CD4-positive, alpha-beta T cell (primary cell): ENCODE results near the gene CSDE1. TPM values are rescaled to one million over a fixed set of nuclear protein-coding genes. Genes with fewer than 3 reads are reported as not detected.
"Not testable (repeated sequence)": the region's sequence is repeated elsewhere in the genome, so short reads cannot be mapped to it uniquely, and the experiment has no call there.

Experiments used
- ATAC-seq: fragments of 200-7000 bp; cut with Tn5 transposase; one replicate; pipeline ENCODE4 v1.10.0; 2022; ENCODE audit warnings: mild to moderate bottlenecking; ENCODE audit not compliant: poor library complexity
- CTCF ChIA-PET: fragments of 350-600 bp; sonication (Branson Sonifier 250); formaldehyde crosslinking; loops from one replicate; lab custom pipeline; 2021; ENCODE audit warnings: antibody characterized with exemption, inconsistent platforms; lab: Charles Lee
- POLR2A ChIA-PET: fragments of 350-600 bp; sonication (Branson Sonifier 250); formaldehyde crosslinking; loops from one replicate; lab custom pipeline; 2021; ENCODE audit warnings: antibody characterized with exemption, inconsistent platforms; lab: Charles Lee
- DNase-seq, 14 experiments: peaks; one replicate each; pipeline ENCODE4 v3.0.0-alpha.2; 2013 to 2020; ENCODE audit warnings: mixed read lengths in 2 of 14
- H3K27ac ChIP-seq, 2 donors: one replicate each; pipeline versions ENCODE4 v1.5.1 to v1.7.0; 2013; ENCODE audit warnings: low read length in 2 of 2, low read depth in 1 of 2, mild to moderate bottlenecking in 1 of 2
- H3K27me3 ChIP-seq, 2 experiments: 1 replicate in 1 of 2; 2 replicates in 1 of 2; pipeline versions ENCODE4 v1.6.1 to v1.7.0; 2013; ENCODE audit warnings: low read length in 2 of 2, control low read depth in 1 of 2, mild to moderate bottlenecking in 1 of 2, moderate library complexity in 1 of 2; ENCODE audit not compliant: insufficient read depth in 2 of 2, control insufficient read depth in 1 of 2
- H3K36me3 ChIP-seq: one replicate; pipeline ENCODE4 v1.6.1; 2013; ENCODE audit warnings: low read length, control low read depth; ENCODE audit not compliant: insufficient read depth
- H3K4me1 ChIP-seq: one replicate; pipeline ENCODE4 v1.6.1; 2013; ENCODE audit warnings: low read length, control low read depth; ENCODE audit not compliant: insufficient read depth
- H3K4me3 ChIP-seq: one replicate; pipeline ENCODE4 v1.5.1; 2013; ENCODE audit warnings: mild to moderate bottlenecking, low read length, moderate library complexity
- H3K9me3 ChIP-seq, 2 experiments: 1 replicate in 1 of 2; 2 replicates in 1 of 2; pipeline versions ENCODE4 v1.6.1 to v1.7.0; 2013; ENCODE audit warnings: low read length in 2 of 2, mild to moderate bottlenecking in 2 of 2, control low read depth in 1 of 2, moderate library complexity in 1 of 2; ENCODE audit not compliant: control insufficient read depth in 1 of 2, insufficient read depth in 1 of 2
- H3K27ac Mint-ChIP-seq: one replicate; pipeline ENCODE4 v1.8.0; 2020; ENCODE audit warnings: mixed read lengths
- H3K27me3 Mint-ChIP-seq: one replicate; pipeline ENCODE4 v1.8.0; 2021; ENCODE audit warnings: mixed read lengths
- H3K36me3 Mint-ChIP-seq: one replicate; pipeline ENCODE4 v1.8.0; 2021; ENCODE audit warnings: low read depth, mixed read lengths
- H3K4me1 Mint-ChIP-seq: one replicate; pipeline ENCODE4 v1.8.0; 2021; ENCODE audit warnings: low read depth, mixed read lengths
- H3K4me3 Mint-ChIP-seq: one replicate; pipeline ENCODE4 v1.8.0; 2020; ENCODE audit warnings: mild to moderate bottlenecking, mixed read lengths
- H3K9me3 Mint-ChIP-seq: one replicate; pipeline ENCODE4 v1.8.0; 2020; ENCODE audit warnings: mixed read lengths
- CTCF ChIP-seq: fragments of 200-600 bp; IDR thresholded peaks from one replicate; pipeline ENCODE4 v1.8.0; 2022; ENCODE audit warnings: antibody characterized with exemption, mild to moderate bottlenecking
- intact Hi-C, 2 experiments: fragments of 100-400 bp; cut with DNase I in 1 of 2; cut with micrococcal nuclease in 1 of 2; formaldehyde crosslinking; loops; one replicate each; pipeline versions ENCODE4 v1.15.1 to v1.9.0; 2023 to 2025; cut with DNase I, micrococcal nuclease
- total RNA-seq, 174 experiments: library from RNA in 2 of 174; stranded (reverse) in 2 of 174; gene quantifications; one replicate each; pipeline ENCODE4 v1.2.3 and lab custom pipeline; 2021 to 2026

The CSDE1 gene
- total RNA-seq, 2 experiments from 2014 or later = 725 to 731 TPM

GRCh38 chr1:114794038-114794437 lies 36.3 kb upstream of the CSDE1 start:
- no peak for ATAC-seq
- no peak overlapping the region for H3K27ac ChIP-seq
- POLR2A ChIA-PET = interaction anchor here (0.6 kb wide), 1 partner anchor 26 kb away, joined by 3 read pairs; no protein-coding TSS in a partner anchor
- no peaks in the 10 kb centered on the region for H3K9me3 ChIP-seq
- H3K4me3 ChIP-seq = no peak overlapping the region
- H3K27ac Mint-ChIP-seq = no peak overlapping the region
- no peaks in the 10 kb centered on the region for H3K4me1 ChIP-seq
- no peaks in the 10 kb centered on the region for H3K4me1 Mint-ChIP-seq
- CTCF ChIA-PET = no interaction called here
- no peak for TF ChIP-seq CTCF
- peaks cover 5 to 8% of the 10 kb centered on the region in 2 experiments for H3K27me3 ChIP-seq
- no peaks in the 10 kb centered on the region for H3K36me3 Mint-ChIP-seq
- H3K27me3 Mint-ChIP-seq = peaks cover 48% of the 10 kb centered on the region
- no peak overlapping the region for H3K4me3 Mint-ChIP-seq
- no peaks in the 10 kb centered on the region for H3K36me3 ChIP-seq
- H3K9me3 Mint-ChIP-seq = no peaks in the 10 kb centered on the region
- DNase-seq = no peak
- intact Hi-C loops = no loop called here

GRCh38 chr1:114790581-114790980 lies 32.8 kb upstream of the CSDE1 start:
- H3K27ac ChIP-seq, H3K4me3 ChIP-seq, H3K9me3 Mint-ChIP-seq, POLR2A ChIA-PET, CTCF ChIA-PET, intact Hi-C loops, H3K27ac Mint-ChIP-seq, H3K27me3 ChIP-seq, H3K36me3 Mint-ChIP-seq, H3K9me3 ChIP-seq, H3K36me3 ChIP-seq, H3K4me1 ChIP-seq, ATAC-seq, DNase-seq, H3K4me1 Mint-ChIP-seq, H3K4me3 Mint-ChIP-seq: not testable (repeated sequence)
- H3K27me3 Mint-ChIP-seq = peaks cover 60% of the 10 kb centered on the region

- H3K27me3 ChIP-seq, H3K4me1 ChIP-seq, H3K27ac Mint-ChIP-seq, H3K4me1 Mint-ChIP-seq, H3K9me3 ChIP-seq, DNase-seq, H3K27ac ChIP-seq, H3K4me3 Mint-ChIP-seq, ATAC-seq, H3K36me3 Mint-ChIP-seq, H3K9me3 Mint-ChIP-seq, H3K36me3 ChIP-seq, CTCF ChIA-PET, H3K4me3 ChIP-seq: not testable (repeated sequence)
- H3K27me3 Mint-ChIP-seq = peaks cover 35% of the 10 kb centered on the region
- POLR2A ChIA-PET = interaction anchor here (0.6 kb wide), 1 partner anchor 926 kb away, joined by 3 read pairs; no protein-coding TSS in a partner anchor
- intact Hi-C loops = loop anchor here in 1 of 2 experiments (10.0 kb wide), 1 partner anchor 308 kb away; no protein-coding TSS in a partner anchor
These were observed 28.7 kb upstream of the CSDE1 start for GRCh38 chr1:114786440-114786839.

GRCh38 chr1:114782476-114782875 lies 24.7 kb upstream of the CSDE1 start:
- Mint-ChIP-seq H3K4me1 (peaks cover 35% of the 10 kb centered on the region), H3K27me3 (peaks cover 16% of the 10 kb centered on the region), H3K4me3 (no peak overlapping the region), H3K27ac (peak overlapping the region; percentile 96), H3K36me3 (peaks cover 33% of the 10 kb centered on the region), H3K9me3 (peaks cover 4% of the 10 kb centered on the region)
- intact Hi-C loops = loop anchor here in 1 of 2 experiments (5.0 to 10.0 kb wide), 3 partner anchors 200 to 312 kb away; partner anchors contain the start of gene BCAS2
- ATAC-seq (no peak), DNase-seq (no peak)
- no peak for TF ChIP-seq CTCF
- H3K27me3 ChIP-seq = no peaks in the 10 kb centered on the region
- POLR2A ChIA-PET = interaction anchor here (0.6 kb wide), 1 partner anchor 271 kb away, joined by 3 read pairs; no protein-coding TSS in a partner anchor
- CTCF ChIA-PET = no interaction called here
- H3K36me3 ChIP-seq = peaks cover 16% of the 10 kb centered on the region
- peaks cover 11% of the 10 kb centered on the region for H3K4me1 ChIP-seq
- H3K4me3 ChIP-seq = no peak overlapping the region
- H3K27ac ChIP-seq = no peak overlapping the region
- H3K9me3 ChIP-seq = no peaks in the 10 kb centered on the region
